ENCODE results near the gene MOB1A. TPM values are rescaled to one million over a fixed set of nuclear protein-coding genes. Genes with fewer than 3 reads are reported as not detected.

The MOB1A gene
- total and polyA plus RNA-seq, 2 of the 8 experiments (the other 6 are each of a cell fraction or from before 2014, with no cell fraction given), result 21.6 to 91.7 TPM

- TF ChIP-seq CHD7 (IDR thresholded peaks at IDR 0.05; ENCODE audit: insufficient replicate concordance, low read length) (no peak), TAF7 (optimal IDR thresholded peaks at IDR 0.05; ENCODE audit: borderline replicate concordance, low read depth, low read length) (peak; percentile 63), CEBPB (IDR thresholded peaks at IDR 0.05; ENCODE audit: low read depth, low read length) (no peak), TAF1 (IDR thresholded peaks at IDR 0.05; ENCODE audit: low read depth, low read length) (peak; percentile 73; the same call in 1 of the 2 replicates), YY1 (IDR thresholded peaks at IDR 0.05; ENCODE audit: low read depth, low read length) (peak; percentile 70; the same call in 1 of the 2 replicates), E2F6 (IDR thresholded peaks at IDR 0.05) (no peak; the same call in none of the 2 replicates), RBBP5 (IDR thresholded peaks at IDR 0.05; ENCODE audit: borderline replicate concordance, low read depth, low read length) (peak; percentile 55; the same call in 1 of the 2 replicates), KDM4A (IDR thresholded peaks at IDR 0.05; ENCODE audit: low read depth, low read length, severe bottlenecking) (peak; percentile 79), SP1 (IDR thresholded peaks at IDR 0.05; ENCODE audit: low read depth, low read length) (no peak)
Measured at GRCh38 chr2:74147727-74148456, 30.8 kb downstream of the MOB1A start, which contains the start of gene BOLA3 (continued).

Data from H1 (cell line).